ENCODE data around the gene ZDHHC14. TPM values are rescaled to one million over a fixed set of nuclear protein-coding genes. Genes with fewer than 3 reads are reported as not detected.

ZDHHC14 gene
- total and polyA plus RNA-seq, 8 donors = 3.4 to 25.7 (median 7.4) TPM

DNA sequence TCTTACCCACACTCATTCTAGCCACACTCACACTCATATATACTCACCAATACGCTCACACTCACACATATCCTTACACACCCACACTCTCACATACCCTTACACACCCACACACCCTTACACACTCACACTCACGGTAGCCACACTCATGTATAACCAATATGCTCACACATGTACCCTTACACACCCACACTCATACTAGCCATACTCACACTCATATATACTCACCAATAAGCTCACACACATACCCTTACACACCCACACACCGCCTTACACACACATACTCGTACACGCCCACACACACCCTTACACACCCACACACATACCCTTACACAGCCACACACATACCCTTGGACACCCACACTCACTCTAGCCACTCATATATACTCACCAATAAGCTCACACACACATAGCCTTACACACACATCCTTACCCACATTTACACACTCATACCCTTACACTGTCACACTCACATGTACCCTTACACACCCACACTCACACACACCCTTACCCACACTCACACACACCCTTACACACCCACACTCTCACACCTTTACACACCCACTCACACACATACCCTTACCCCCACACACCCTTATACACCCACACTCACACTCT lies 249.6 kb downstream of the ZDHHC14 start:
- peaks cover 0 to 17% (median 10%) of the 10 kb centered on the region in 4 donors for H3K36me3 ChIP-seq
- TF ChIP-seq EP300 (IDR thresholded peaks at IDR 0.05) (no peak), POLR2AphosphoS5 (IDR thresholded peaks at IDR 0.05) (no peak), POLR2A (IDR thresholded peaks at IDR 0.05) (no peak)
- TF ChIP-seq, protein P1, sequence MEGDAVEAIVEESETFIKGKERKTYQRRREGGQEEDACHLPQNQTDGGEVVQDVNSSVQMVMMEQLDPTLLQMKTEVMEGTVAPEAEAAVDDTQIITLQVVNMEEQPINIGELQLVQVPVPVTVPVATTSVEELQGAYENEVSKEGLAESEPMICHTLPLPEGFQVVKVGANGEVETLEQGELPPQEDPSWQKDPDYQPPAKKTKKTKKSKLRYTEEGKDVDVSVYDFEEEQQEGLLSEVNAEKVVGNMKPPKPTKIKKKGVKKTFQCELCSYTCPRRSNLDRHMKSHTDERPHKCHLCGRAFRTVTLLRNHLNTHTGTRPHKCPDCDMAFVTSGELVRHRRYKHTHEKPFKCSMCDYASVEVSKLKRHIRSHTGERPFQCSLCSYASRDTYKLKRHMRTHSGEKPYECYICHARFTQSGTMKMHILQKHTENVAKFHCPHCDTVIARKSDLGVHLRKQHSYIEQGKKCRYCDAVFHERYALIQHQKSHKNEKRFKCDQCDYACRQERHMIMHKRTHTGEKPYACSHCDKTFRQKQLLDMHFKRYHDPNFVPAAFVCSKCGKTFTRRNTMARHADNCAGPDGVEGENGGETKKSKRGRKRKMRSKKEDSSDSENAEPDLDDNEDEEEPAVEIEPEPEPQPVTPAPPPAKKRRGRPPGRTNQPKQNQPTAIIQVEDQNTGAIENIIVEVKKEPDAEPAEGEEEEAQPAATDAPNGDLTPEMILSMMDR (IDR thresholded peaks at IDR 0.05) = no peak
- no peaks in the 10 kb centered on the region for H3K27me3 ChIP-seq
- H3K4me3 ChIP-seq = no peak overlapping the region
- DNase-seq = no peak
- H3K9me3 ChIP-seq = no peaks in the 10 kb centered on the region
- H3K4me1 ChIP-seq = no peaks in the 10 kb centered on the region
- intact Hi-C loops (cut with DNase I; ENCODE audit: low total_unique reads) = no loop called here
- 93 to 98% (median 93%) methylated on average over 4 to 5 of the region's 5 CpGs for WGBS, 5 donors
- H3K27ac ChIP-seq = no peak overlapping the region

DNA sequence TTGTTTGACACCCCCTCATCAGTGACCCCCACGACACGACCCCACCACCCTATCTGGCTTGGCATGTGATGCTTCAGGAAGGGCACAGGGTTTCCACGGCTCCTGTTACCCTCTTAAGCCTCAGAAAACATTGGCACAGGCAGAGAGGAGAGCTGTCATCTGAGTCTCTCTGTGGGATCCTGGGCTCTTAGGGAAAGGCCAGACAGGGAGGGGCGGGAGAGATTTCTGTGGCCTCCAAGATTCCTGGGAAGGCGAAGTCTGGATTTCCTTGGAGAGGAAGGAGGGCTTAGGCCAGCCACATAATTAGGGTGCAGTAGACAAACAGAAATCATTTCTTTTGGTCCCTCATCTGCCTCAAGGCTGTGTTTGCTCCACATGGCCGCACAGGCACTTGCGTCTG lies 250.4 kb downstream of the ZDHHC14 start:
- WGBS, 5 donors = 84 to 93% (median 88%) methylated on average over 7 of the region's 7 CpGs
- no peak for DNase-seq
- H3K4me1 ChIP-seq = no peaks in the 10 kb centered on the region
- peaks cover 0 to 20% (median 12%) of the 10 kb centered on the region in 4 donors for H3K36me3 ChIP-seq
- intact Hi-C loops (cut with DNase I; ENCODE audit: low total_unique reads) = no loop called here
- no peak overlapping the region for H3K4me3 ChIP-seq
- no peaks in the 10 kb centered on the region for H3K9me3 ChIP-seq
- H3K27ac ChIP-seq = no peak overlapping the region
- no peaks in the 10 kb centered on the region for H3K27me3 ChIP-seq
- TF ChIP-seq POLR2A (IDR thresholded peaks at IDR 0.05) (no peak), EP300 (IDR thresholded peaks at IDR 0.05) (no peak), POLR2AphosphoS5 (IDR thresholded peaks at IDR 0.05) (no peak)
- TF ChIP-seq, protein P1 (IDR thresholded peaks at IDR 0.05) = no peak

DNA sequence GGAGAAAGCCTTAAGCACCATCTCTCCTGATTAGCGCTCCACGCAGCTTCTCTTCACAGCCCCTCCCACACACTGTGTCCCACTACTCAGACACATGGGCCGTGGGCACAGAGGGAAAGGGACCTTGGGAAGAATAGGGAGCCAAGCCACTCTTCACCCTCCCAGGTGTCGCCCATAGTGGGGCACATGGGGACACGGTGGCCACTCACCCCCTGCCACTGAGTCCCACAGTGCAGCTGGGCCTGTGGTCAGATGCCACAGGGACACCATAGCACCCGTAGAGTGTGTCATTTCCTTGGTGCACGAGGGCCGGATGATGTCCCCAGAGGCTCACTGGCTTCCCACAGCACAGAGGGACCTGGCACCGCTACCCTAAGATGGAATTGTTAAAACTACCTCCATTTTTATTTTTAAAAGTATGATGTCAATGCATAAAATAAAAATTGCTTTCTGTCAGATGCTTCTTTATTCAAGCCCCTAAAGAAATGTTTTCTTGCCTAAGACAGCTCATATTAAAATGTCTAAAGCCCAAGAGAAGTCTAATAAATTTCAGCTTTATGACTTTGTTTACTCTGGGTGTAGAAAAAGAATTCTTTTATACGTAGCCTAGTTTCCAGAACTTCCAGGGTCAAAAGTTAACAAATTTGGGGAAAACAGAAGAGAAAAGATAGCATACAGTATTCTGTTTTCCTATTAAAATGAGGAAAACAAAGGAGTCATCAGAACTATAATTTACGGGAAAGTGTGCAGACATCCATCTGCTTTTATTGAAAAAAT lies 251.0 kb downstream of the ZDHHC14 start:
- WGBS, 5 donors = 79 to 94% (median 84%) methylated on average over 8 to 11 of the region's 11 CpGs
- Histone ChIP-seq H3K36me3 (peaks cover 0 to 20% (median 12%) of the 10 kb centered on the region in 4 donors), H3K4me1 (no peaks in the 10 kb centered on the region), H3K27ac (no peak overlapping the region), H3K9me3 (no peaks in the 10 kb centered on the region), H3K27me3 (no peaks in the 10 kb centered on the region), H3K4me3 (no peak overlapping the region)
- DNase-seq = no peak
- intact Hi-C loops (cut with DNase I; ENCODE audit: low total_unique reads) = no loop called here
- TF ChIP-seq POLR2AphosphoS5 (IDR thresholded peaks at IDR 0.05) (no peak), EP300 (IDR thresholded peaks at IDR 0.05) (no peak), POLR2A (IDR thresholded peaks at IDR 0.05) (no peak)
- TF ChIP-seq, protein P1 (IDR thresholded peaks at IDR 0.05) = no peak

DNA sequence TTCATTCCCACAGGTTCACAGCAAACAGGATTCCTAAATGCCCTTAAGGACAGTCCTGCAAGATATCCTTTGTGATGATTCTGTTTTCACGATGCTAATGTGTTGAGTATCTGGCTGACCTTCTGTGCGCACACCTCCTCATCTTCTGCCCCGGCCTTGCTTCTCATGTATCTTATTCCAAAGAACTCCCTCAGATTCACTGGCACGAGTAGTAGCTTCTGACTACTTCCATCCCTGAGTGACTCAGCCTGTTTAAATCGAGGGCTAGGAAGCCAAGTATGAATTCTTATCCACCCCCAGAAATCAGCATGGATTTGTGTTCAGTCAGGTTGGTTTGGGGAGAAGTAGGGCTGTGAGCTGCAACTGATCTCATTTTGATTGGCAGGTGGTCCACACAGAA lies 251.8 kb downstream of the ZDHHC14 start:
- H3K27ac ChIP-seq = no peak overlapping the region
- no peaks in the 10 kb centered on the region for H3K9me3 ChIP-seq
- peak in 1 of 2 donors; percentile 32 for DNase-seq
- intact Hi-C loops (cut with DNase I; ENCODE audit: low total_unique reads) = no loop called here
- 59 to 88% (median 83%) methylated on average over 5 of the region's 5 CpGs for WGBS, 5 donors
- H3K36me3 ChIP-seq = peaks cover 0 to 20% (median 12%) of the 10 kb centered on the region in 4 donors
- TF ChIP-seq POLR2AphosphoS5 (IDR thresholded peaks at IDR 0.05) (no peak), POLR2A (IDR thresholded peaks at IDR 0.05) (no peak), EP300 (IDR thresholded peaks at IDR 0.05) (no peak)
- TF ChIP-seq, protein P1 (IDR thresholded peaks at IDR 0.05) = no peak
- H3K27me3 ChIP-seq = no peaks in the 10 kb centered on the region
- no peaks in the 10 kb centered on the region for H3K4me1 ChIP-seq
- H3K4me3 ChIP-seq = no peak overlapping the region
